DND-41 (cell line): Measurements from ENCODE around the gene DTNB.

ENCODE experiments used
- CTCF ChIP-seq: IDR thresholded peaks from 2 replicates; pipeline ENCODE4 v1.5.1; 2012; ENCODE audit warnings: borderline replicate concordance, low read length, moderate library complexity, mild to moderate bottlenecking; ENCODE audit not compliant: poor library complexity, severe bottlenecking; ENCODE audit errors: extremely low read depth
- EZH2 ChIP-seq: IDR thresholded peaks from 3 replicates; pipeline ENCODE4 v1.6.1; 2012; ENCODE audit warnings: borderline replicate concordance, low read depth, mild to moderate bottlenecking, moderate library complexity, low read length, inconsistent platforms; ENCODE audit not compliant: severe bottlenecking

GRCh38 chr2:25598332-25598731 lies 75.0 kb downstream of the DTNB start:
- no peak for TF ChIP-seq CTCF
- TF ChIP-seq EZH2, result no peak
